Activated gamma-delta T cell (primary cell): ENCODE results near the gene DCAF8.
"Not testable (repeated sequence)": the region's sequence is repeated elsewhere in the genome, so short reads cannot be mapped to it uniquely, and the experiment has no call there.

Source experiments
- DNase-seq: peaks from one replicate; lab custom pipeline; 2025; lab: John Stamatoyannopoulos, UW
- total RNA-seq, 2 donors: gene quantifications; one replicate each; lab custom pipeline; 2026; lab: John Stamatoyannopoulos, UW

DCAF8 gene
- 119 to 150 reads per million in 2 donors for total RNA-seq

- DNase-seq: peak; percentile 94
Measured at GRCh38 chr1:160261893-160262794, at the start of gene DCAF8. TSS of gene DCAF8 (minus strand) at chr1:160262549. CDS start at chr1:160244008, 18,541 bp downstream.

GRCh38 chr1:160309571-160309970 is 47.2 kb upstream of the DCAF8 start:
- DNase-seq: no peak

GRCh38 chr1:160309185-160309557 is 46.8 kb upstream of the DCAF8 start:
- DNase-seq: no peak

GRCh38 chr1:160308451-160309184 is 46.3 kb upstream of the DCAF8 start:
- DNase-seq: no peak

GRCh38 chr1:160307118-160307791 is 44.9 kb upstream of the DCAF8 start:
- DNase-seq: no peak

GRCh38 chr1:160300173-160300572 is 37.8 kb upstream of the DCAF8 start:
- DNase-seq: no peak

GRCh38 chr1:160296036-160296435 is 33.7 kb upstream of the DCAF8 start:
- no peak for DNase-seq

GRCh38 chr1:160293020-160293968 is 30.9 kb upstream of the DCAF8 start:
- no peak for DNase-seq

- no peak for DNase-seq
Measured at GRCh38 chr1:160291248-160292220, 29.2 kb upstream of the DCAF8 start.

- not testable (repeated sequence) for DNase-seq
Measured at GRCh38 chr1:160287769-160288168, 25.4 kb upstream of the DCAF8 start.

GRCh38 chr1:160285506-160285905 is 23.2 kb upstream of the DCAF8 start:
- DNase-seq: no peak

GRCh38 chr1:160284782-160285344 is 22.5 kb upstream of the DCAF8 start, which contains the start of gene PEX19:
TSS of gene PEX19 (minus strand) at chr1:160285133. CDS start at chr1:160285124, 9 bp downstream.
- peak; percentile 73 for DNase-seq

GRCh38 chr1:160284220-160284781 is 22.0 kb upstream of the DCAF8 start:
- DNase-seq: no peak

- no peak for DNase-seq
Measured at GRCh38 chr1:160282807-160283206, 20.5 kb upstream of the DCAF8 start.

- no peak for DNase-seq
Measured at GRCh38 chr1:160277987-160278386, 15.6 kb upstream of the DCAF8 start.

GRCh38 chr1:160277330-160277729 is 15.0 kb upstream of the DCAF8 start:
- DNase-seq: no peak

GRCh38 chr1:160271025-160271424 is 8.7 kb upstream of the DCAF8 start:
- DNase-seq: no peak

GRCh38 chr1:160267284-160267991 is 5.1 kb upstream of the DCAF8 start:
- no peak for DNase-seq
